GM19397 (cell line): ENCODE data around the gene FBN1.

Experiments
- ATAC-seq: cut with Tn5 transposase; IDR thresholded peaks from one replicate; pipeline ENCODE4 v1.9.1; 2021; ENCODE audit warnings: mild to moderate bottlenecking, moderate library complexity; ENCODE audit not compliant: unreplicated experiment

The FBN1 gene

DNA sequence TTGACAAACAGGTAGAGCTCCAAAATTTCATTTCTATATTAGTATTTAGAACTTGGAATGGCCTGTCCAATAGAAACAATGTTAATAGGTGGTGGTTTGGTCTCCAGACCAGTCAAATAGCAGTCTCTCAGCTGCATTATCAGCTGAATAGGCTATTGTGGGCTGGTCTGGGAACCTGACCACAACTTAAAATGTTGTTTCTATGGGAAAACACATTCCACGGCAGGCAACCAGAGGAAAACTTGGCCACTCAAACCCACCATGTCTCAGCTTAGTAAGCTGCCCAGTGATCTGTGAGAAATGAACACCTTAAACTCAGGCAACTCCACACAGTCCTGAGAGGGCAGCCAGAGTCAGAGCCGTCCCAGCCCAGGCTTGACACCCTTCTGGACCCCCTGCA lies 20.4 kb downstream of the FBN1 start:
- ATAC-seq = no peak

DNA sequence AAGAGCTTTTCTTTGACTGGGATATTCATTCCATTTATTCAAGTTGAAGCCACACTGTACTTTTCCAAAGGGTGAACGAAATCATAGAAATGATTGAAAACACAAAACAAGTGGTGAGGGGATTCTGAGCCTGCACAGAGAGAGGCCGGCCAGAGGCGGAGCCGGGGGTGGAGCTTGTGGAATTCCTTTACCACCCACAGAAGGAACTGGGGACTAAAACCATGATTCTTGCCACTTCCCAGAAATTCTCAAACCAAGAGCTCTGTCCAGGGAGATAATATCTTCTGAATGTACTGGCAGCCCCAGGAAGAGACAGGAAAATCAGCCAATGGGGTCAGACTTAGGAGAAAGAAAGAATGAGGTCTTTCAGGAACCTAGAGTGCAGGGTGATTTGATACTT lies 20.8 kb downstream of the FBN1 start:
- no peak for ATAC-seq

DNA sequence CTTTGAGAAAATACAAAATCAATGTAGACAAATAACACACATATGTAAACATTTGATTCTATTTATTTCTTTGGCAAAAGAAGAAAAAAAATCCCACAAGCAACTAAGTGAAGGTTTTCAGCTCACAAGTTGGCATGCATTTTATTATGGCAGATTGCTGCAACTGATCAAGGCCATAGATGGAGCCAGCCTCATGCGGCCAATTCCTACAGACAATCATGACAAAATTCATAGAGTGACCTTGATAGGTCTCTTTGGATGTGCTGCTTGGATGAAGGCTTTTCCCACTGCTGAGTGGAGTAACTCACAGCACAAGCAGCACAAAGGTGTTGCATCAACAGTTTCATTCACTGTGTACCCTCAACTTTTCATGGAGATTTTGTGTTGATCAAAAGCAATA lies 22.1 kb downstream of the FBN1 start:
- ATAC-seq = no peak

DNA sequence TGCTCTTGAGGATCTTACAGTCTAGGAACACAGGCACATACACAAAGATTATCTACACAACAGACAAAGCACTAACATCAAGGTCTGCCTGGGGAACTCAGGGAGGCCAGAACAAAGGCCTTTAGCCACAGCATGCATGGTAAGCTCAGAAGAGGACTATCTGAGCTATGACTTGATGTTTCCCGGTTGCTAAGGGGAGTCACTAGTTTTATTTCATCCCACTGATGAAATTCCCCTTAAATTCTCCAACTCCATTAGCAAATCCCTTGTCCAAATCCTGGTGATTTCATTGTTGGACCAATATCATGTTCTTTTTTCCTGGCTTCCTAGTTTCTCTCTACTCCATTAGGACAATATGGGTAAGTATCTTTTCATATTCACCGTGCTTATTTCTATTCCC lies 23.3 kb downstream of the FBN1 start:
- ATAC-seq = no peak

DNA sequence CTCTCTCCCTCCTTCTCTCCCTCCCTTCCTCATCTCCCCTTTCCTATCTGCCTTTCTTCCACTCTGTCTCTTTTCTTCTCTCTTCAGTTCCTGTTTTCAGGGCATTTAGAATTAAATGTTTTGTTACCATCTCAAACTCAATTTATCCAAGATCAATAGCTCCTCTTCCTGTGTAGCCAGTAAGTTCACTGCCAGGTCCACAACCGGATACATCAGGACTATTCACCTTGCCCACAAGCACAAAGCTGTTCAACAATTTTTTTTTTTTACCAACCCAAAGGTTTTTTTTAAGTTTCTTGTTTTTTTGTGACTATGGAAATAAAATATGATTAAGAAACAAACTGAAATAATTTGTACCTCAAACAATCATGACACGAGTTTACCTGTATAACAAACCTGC lies 26.1 kb downstream of the FBN1 start:
- ATAC-seq = no peak

DNA sequence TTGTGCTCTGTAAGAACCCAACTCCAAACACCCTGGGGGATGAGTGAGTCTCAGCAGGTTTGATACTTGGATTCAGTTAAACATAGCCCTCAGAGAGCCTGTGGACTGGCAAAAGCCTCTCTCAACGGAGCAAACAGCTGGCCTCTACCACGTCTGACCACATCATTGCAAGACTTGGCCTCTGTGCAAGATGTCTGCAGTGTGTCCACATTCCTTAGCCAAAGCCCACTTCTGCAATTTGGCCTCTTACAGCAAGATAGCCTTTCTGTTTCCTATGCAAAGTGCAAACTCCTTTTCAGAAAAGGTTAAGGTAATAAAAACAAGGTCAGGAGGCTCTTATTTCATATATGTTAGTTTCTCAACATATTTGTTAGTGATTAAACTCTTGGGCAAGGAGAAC lies 27.9 kb downstream of the FBN1 start:
- ATAC-seq = no peak

DNA sequence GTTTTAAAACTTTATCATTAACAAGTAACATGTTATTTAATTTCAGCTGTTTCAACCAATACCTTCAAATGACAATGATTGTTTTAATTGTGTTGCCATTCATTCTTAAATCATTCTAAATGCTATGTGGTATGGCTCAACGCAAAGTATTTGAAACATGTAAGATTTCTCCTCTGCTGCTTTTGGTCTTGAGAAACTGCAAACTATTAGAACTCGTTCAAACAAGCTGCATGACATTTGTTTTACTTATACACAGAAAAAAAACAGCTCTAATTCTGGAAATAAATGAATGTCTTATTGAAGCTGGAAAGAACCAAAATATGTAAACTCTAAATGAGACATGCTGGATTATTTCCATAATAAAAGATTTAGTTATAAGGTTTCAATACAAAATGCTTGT lies 29.3 kb downstream of the FBN1 start:
- ATAC-seq = no peak

DNA sequence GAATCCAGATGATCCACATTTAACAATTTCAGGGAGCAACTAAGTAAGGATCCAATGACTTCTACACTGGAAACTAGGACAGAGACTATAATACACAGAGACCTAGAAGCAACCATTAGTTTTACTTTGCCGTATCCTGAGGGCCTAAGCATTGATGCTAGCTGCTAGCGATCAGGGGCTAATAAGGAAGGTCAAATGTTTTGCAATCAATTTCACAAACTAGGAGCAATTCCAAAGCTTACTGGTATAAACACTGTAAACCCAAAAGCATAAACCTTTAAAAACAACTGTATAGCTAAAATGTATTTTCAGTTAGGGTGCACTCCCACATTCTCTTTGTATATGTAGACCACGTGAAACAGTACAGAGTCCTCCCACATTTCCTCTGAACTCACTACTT lies 31.5 kb downstream of the FBN1 start:
- no peak for ATAC-seq

DNA sequence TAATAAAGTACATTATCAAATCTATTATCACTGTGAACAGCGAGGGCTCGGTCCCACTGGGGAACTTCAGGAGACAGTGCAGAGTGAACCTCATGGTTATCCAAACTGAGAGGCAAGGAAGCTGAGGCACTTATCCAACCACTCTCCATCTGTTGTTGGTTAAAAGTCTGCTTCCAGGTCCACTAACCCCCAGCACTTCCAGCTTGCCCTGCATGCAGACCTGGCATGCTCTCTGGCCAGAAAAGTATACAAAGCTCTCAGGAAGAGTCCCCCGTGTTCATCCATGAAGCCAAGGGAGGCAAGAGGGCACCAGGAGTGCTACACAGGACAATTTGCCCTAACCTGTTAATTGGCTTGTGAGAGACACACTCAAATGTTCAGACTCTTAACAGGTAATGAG lies 36.0 kb downstream of the FBN1 start:
- ATAC-seq = no peak

DNA sequence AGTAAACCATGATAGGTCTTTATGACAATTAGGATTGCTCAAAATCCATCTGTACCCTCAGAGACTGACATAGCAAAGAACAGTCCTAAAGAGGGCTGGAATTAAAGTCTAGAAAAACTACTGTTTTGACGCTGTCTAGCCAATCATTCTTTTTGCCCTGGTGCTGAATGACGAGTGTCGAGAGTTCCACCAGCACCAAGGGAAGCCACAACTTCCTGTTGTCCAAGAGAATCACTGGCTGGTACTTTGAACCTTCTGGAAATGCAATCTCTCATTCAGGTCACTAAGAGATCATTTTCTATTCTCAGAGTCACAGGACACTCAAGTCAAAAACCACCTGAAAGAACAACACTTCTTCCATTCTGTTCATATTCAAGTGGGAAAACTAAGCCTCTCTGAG lies 37.7 kb downstream of the FBN1 start:
- no peak for ATAC-seq

DNA sequence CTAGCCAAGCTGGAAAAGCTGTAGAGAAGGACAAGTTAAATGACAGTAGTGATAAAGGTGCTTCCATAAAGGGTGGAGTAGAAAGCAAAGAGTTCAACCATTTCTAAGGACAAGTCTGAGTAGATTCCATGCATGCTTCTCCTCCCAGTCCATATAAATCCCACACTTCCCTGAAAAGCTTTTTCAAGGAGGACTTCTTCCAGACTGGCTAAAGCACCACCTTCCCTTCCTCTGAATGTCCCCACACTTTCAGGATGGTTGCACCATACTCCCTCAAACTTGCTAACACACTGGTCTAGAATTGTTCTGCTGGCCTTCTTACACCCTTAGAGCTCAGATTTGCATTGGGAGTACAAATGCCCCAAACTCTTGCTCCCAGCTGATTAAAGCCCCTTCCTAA lies 40.9 kb downstream of the FBN1 start:
- ATAC-seq = no peak

DNA sequence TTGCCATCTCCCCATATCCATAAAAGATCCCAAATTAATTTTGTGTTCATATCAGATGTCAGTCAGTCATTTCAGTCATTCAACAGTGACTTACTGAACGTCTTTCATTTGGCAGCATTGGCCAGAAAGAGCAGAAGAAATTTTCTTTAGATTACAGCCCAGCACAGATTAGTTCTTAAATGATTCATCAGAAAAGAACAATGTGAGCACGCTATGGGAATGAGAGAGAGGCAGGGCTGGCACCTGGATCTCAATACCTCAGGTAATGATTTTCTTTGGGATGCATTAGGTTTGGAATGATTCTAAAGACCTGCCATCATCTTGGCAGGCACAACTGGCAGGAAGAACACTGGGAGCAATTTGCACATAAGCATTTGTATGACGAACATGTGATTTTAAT lies 41.6 kb downstream of the FBN1 start:
- no peak for ATAC-seq

DNA sequence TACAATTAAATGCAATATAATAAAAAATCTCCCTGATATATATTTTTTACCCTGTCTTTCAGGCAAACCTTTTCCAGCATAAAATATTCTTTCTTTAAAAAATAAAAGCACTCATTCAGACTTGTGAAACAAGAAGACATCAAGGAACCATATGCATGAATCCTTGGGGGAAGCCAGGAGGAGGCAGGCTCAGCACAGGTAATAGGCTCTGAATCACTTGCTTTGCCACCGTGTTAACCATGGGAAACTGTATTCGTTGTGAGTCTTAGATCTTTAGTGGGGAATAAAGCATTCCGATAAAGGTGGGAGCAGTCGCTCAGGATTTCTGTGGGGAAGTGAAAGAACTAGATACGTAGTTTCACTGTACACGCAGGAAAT lies 42.4 kb downstream of the FBN1 start:
- ATAC-seq = no peak

DNA sequence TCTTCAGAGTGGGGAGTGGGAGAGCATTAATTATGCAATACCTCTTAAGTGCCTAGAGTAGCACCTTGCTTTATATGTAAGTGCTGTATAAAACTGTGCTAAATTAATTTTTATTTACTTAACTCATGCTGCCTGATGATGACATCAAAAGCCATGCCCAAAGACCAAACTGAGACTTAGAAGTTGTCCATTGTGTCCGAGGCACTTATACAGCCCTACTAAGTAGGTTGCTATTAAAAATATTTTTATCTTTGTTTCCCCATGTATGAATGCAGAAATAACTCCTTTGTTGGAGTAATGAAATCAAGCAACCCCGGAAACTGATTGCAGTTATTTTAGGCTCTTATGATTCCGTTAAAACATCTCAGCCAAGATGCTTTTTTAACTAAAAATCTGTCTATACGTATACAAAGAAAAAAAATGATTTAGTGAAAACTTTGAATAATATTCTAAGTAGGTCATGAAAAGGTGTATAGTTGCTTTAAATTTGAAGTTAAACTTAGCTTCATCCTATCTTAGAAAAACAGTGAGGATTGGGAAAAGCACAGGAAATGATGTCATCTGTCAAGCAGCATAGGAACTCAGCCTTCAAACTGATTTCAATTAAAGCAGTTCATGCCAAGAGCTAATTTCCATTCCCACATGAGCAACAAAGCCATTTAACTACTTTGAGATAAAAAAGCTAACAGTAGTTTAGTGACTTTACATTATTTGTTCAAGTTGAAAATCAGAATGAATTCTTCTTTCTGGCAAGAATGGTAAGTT lies 43.0 kb downstream of the FBN1 start:
- no peak for ATAC-seq

DNA sequence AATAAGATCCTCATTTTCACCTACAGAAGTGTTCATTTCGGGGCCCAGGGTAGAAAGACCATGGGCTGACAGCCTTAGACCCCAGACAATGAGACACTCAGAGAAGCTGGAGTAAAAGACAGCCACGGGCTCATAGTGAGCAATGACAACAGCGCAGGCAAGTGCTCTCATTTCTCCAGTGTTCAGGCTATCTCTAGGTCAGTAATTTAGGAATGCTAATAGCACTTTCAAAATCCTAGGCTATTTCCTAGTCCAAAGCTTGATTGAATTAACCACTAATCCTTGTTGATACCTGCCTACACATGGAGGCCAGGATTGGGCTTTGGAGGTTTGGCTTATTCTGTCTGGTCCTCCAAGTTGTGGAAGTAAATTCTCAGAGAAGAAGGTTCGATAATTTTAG lies 44.4 kb downstream of the FBN1 start:
- no peak for ATAC-seq

DNA sequence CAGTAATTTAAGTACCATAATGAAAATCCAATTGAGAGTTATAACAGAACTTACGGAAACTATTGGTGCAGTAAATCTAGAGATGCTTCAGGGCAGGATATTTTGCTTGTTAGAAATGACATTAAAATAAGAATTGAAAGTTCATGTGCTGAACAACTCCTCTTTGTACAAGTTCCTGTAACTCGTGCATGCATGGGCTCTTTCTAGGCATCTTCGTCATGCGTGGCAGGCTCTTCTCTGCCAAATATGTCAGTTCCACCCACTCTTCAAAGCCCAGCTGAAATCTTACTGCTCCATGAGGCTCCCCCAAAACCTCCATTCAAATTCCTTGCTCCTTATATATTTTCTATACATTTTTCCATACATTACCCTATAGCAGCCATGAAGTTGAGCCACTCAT lies 48.7 kb downstream of the FBN1 start:
- no peak for ATAC-seq

DNA sequence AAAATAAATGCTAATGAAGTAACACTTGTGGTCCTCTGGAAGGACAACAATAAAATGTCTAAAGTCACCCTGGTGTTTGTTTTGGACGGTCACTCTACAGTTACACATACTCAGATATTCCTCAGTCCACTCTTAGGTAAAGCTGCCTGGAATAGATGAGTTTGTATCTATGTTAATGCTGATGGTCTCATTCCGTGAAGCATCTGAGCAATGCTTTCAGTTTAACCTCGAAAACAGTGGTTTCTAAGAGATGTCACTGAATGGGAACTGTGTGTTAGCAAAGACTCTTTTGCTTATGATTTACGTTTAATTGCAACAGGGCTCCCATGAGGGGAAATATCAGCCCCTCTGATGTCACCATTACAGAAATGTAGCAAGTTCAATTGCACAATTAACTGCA lies 49.1 kb downstream of the FBN1 start:
- no peak for ATAC-seq

DNA sequence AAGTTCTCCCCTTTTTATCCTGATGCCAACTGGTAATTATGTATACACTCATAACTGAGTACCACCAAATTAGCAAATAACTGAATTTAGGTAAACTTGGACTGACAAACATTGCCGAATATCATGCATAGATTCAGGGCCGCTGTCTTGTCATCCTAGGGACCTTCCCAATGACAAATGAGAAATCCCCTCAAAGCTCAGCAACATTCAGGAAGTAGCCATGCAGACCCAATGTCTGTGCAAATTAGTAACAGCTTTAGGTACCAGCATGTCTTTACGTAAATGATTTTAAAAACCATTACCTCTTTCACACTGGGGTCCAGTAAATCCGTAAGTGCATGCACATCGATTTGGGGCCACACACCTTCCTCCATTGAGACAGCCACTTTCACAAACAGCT lies 49.5 kb downstream of the FBN1 start:
- ATAC-seq = no peak

DNA sequence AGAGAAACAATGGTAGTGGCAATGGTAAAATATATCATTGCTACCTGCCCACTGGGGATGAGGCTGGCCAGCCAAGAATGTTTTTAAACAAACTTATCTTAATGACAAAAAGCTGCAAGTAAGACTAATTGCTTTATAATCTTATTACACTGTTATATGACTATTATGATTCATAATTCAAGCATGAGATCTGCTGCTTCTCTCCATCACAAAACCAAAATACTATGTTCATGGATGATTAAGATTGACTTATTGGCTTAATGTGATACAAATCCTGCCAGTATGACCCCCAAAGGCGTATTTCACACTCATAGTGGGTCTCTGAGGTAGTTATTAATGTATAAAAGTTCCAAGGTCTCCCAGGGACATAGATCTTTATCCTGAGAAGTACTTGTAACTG lies 52.6 kb downstream of the FBN1 start:
- ATAC-seq = no peak

DNA sequence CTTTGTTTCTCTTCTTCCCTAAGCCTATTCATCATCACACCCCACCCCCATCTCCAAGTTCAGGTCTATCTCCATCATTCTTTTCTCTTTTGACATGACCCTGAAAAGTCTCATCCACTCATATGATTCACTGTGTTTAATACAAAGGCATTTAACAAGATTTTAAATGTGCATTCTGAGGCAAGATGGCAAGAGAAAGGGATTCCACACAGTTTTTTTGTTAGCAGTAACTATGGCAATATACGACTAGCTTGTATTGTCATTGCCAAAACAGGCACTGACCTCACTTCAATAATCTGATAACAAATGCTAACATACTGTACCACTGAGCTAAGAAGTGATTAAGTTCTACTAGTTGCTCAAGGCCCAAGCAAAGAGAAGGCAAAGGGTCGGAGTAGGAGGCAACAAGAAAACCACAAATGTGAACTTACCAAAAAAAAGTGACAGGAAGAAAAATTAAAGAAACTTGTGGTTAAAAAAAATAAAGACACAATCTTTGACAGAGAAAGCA lies 53.2 kb downstream of the FBN1 start:
- ATAC-seq = no peak

DNA sequence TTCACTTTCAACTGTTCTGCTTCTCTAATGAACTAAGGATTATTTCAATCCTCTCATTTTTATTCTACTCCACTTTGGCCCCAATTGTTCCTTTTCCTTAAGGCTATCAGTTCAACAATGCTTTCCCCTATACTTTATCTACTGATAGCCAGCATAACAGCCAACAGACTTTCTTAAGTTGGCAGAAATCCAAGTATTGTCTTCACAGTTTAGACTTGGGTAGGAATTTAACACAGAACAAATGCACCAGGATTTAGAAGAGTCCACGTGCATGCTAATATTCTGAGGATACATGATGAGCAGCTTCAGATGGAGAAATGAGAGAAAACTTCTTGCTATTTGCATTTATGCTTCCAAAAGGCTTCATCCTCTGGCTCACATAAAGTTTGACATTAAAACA lies 54.8 kb downstream of the FBN1 start:
- ATAC-seq = no peak

DNA sequence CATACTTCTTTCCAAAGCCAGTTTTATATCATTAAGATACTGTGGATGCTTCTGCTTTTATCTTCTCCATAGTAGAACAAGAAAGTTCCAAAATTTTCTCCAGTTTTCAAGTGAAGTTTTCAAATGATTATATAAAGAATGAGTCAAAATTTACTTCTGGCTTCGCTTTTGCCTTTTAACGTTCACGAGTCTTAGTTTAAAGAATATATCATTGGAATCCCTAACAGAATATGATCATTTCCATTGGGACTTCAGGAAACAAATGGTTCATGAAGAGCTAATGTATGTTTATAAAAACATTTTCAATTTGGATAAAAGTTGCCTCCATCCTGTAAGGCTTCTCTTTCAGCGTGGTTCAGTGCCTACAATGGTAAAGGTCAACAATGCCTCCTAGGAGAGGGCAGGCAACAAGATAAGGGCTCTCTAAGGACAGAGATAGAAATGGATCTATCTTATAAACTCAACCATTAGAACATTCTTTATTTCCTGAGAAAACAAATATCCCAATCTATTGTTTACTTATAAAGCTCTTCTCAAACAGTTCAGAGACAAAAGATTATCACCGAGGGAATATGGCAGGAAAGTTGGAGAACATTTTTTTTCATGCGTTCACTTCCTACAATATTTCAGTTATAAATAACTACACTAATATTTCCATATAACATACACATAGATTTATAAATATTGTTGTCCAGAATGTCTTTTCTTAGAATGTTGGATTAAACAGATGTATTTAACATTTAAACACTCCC lies 60.5 kb downstream of the FBN1 start:
- no peak for ATAC-seq
